Activated CD4-positive, alpha-beta T cell treated with anti-CD3 and anti-CD28 coated beads, Interleukin-2, Interleukin-6, amounts not matched to agents 100 ng/mL and 50 ng/mL, durations not matched to agents 16 hours and 8 hours (primary cell): ENCODE data around the gene SLC9A3.

Source experiments
- DNase-seq: peaks from one replicate; pipeline ENCODE4 v3.0.0-alpha.2; 2020

SLC9A3 gene

DNA sequence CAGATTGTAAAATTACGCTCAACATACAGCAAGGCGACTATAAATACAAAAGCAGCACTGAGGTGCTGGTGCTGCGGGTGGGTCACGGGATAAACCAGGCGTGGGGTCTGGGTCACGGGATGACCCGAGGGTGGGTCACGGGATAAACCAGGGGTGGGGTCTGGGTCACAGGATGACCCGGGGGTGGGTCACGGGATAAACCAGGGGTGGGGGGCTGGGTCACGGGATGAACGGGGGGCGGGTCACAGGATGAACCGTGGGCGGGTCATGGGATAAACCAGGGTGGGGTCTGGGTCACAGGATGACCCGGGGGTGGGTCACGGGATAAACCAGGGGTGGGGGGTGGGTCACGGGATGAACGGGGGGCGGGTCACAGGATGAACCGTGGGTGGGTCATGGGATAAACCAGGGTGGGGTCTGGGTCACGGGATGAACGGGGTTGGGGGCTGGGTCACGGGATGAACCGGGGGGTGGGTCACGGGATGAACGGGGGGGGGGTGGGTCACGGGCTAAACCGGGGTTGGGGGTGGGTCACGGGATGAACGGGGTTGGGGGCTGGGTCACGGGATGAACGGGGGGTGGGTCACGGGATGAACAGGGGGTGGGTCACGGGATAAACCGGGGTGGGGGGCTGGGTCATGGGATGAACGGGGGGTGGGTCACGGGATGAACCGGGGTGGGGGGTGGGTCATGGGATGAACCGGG, 30.2 kb upstream of the SLC9A3 start:
- no peak for DNase-seq

- no peak for DNase-seq
Measured at GRCh38 chr5:553874-554273, 29.6 kb upstream of the SLC9A3 start.

DNA sequence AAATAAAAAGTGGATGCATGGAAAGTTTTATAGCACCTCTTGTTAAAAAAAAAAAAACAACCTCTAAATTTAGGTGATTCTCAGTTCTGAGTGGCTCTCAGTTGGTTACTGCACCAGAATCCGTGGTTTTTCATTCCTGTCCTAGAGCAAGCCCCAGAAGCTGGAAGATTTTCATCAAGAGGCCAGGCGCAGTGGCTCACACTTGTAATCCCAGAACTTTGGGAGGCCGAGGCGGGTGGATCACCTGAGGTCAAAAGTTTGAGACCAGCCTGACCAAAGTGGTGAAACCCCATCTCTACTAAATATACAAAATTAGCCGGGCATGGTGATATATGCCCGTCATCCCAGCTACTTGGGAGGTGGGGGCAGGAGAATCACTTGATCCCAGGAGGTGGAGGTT, 27.2 kb upstream of the SLC9A3 start:
- DNase-seq = no peak

- DNase-seq = no peak
Measured at GRCh38 chr5:549229-549628, 25.0 kb upstream of the SLC9A3 start.

DNA sequence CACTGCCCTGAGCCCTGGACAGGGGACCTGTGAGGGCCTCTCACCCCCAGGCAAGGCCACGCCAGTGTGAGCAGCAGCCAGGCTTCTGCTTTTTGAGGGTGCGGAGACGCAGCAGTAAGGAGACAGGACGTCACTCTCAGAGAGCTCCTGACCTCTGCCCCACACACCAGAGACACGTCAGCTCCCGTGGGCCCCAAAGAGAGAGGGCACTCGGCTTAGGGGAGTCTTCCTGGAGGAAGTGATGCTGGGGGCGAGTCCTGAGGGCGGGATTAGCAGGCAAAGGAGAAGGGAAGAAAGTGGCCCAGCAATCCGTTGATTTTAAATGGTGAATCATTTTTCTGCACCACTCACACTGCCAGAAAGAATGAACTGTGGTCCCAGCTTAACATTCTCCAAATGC, 24.0 kb upstream of the SLC9A3 start:
- no peak for DNase-seq

DNA sequence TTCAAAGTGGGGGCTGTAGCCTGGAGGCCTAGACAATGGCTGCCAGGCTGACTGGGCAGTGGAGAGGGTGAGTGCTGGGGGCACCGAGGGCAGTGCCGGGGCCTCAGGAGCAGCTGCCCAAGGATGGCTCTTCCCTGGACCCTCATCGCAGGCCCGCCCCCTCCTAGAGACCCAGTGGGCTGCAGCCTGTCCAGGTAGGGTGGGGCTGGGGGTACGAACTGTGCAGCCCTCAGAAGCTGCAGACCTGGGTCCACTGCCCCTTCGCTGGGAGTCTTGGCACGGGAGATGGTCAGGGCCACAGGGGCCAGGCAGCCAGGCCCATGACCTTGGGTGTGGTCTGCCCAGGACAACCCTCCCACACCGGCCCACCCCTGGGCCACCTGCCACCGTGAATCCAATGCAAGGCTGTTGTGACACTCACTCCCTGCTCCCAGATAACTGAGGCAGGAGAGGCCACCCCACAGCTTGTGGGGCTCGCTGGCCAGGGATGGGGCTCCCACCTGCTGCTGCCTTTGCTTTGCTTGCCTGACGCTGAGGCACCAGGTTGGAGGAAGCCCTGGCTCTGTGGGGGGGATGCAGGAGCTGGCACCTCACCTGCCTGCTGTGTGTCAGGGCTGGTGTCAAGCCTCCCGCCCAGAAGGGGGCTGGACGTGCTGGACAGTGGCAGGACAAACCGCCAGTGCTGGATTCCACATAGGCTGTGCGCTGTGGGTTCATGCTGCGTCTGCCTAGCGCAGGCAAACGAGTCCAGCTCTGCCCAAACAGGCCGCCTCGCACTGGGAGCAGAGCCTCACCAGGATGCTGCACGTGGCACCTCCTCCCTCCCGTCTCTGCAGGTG, 23.1 kb upstream of the SLC9A3 start:
- no peak for DNase-seq

DNA sequence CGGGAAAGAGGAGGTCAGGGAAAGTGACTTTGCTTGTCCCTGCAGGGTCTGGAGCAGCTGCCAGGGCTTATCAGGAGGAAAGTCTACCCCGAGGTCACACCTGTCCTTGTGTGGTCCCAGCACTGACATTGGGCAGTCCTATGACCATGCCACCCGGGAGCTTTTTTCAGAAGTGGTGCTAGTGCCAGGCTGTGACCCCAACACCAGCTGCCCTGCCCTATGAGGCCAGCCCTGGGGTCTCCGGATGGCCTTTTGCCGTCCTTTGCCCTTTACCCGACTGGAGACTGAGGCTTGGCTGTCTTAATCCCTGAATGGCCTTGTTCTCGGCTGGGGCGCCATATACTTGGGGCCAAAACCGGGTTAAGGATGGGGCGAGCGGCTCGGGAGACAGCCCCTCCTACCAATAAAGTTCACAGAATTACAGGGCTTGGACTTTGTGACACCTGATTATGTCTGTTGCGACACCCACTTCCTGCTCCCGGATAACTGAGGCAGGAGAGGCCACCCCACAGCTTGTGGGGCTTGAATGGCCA, 22.2 kb upstream of the SLC9A3 start:
- no peak for DNase-seq

- no peak for DNase-seq
Measured at GRCh38 chr5:545641-546375, 21.6 kb upstream of the SLC9A3 start.

DNA sequence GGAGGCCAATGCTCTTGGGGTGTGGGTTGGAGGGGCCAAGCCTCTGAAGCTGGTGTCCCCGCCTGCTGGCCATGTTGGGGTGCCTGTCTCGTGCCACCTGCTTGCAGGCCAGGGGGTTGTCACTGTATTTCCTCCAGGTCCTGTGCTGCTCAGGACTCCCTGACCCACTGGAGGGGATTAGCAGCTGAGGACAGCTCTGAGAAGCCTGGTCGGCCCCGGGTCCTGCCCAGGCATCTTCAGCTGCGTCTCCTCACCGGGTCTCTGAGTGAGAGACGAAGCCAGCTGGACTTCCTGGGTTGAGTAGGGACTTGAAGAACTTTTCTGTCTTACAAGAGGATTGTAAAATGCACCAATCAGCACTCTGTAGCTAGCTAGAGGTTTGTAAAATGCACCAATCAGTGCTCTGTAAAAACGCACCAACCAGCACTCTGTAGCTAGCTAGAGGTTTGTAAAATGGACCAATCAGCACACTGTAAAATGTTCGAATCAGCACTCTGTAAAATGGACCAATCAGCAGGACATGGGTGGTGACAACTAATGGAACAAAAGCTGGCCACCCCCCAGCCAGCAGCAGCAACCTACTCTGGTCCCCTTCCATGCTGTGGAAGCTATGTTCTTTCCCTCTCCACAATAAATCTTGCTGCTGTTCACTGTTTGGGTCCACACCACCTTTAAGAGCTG, 20.6 kb upstream of the SLC9A3 start:
- no peak for DNase-seq

DNA sequence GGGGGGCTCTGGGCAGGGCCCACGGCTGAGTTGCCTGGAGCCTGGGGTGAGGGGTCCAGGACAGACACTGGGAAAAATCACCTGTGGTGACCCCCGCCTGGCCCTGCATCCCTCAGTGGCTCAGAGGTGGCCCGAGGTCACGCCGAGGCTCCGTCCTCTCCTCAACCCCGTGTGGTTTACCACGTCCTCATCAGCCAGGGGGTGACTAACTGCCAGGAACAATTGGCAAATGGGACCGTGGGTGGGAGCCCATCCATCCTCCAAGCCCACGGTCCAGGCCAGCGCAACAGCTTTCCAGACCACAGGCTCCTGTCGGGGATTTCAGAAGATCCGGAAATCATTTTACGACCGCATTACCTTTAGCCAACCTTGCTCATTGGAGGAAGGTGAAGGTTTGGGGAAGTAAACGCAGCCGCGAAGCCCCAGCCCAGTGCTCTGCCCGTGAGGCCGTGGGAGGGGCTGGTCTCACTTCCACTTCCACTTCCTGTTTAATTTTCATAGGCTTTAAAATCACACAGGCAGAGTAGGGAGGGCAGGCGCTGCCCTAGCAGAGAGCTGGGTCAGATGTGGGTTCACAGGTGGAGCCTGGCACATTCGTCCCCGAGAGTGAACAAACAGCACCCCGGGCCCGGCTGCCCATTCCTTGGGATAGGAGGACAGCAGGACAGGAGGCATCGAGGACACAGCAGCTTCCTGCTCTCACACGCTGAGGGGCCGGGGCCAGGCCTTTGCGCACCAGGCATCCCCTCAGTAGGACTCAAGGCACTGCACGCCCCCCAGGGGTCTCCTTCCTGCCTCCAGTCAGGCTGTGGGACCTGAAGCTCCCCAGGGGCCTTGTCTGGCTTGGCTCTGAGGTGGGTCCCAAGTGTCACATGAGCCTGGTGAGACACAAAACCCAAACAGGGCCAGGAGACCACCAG, 19.8 kb upstream of the SLC9A3 start:
- peak; percentile 53 for DNase-seq

DNA sequence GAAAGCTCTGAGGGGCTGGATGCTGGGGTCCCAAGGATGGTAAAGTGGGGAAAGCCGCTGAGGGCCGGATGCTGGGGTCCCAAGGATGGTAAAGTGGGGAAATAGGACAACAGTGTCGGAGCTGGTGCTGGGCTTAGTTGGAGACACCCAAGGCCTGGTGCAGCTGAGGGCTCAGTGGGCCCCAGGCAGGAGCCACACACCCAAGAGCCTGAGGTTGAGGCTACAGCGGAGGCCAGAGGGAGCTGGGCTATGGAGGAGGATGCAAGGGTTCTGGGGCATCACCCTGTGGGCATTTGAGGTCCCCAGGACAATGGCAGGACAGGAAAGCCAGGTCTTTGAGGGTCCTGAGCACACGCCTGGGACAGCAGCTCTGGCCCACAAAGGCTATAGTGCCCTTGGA, 19.1 kb upstream of the SLC9A3 start:
- no peak for DNase-seq

GRCh38 chr5:542319-543311, 18.4 kb upstream of the SLC9A3 start:
- no peak for DNase-seq

DNA sequence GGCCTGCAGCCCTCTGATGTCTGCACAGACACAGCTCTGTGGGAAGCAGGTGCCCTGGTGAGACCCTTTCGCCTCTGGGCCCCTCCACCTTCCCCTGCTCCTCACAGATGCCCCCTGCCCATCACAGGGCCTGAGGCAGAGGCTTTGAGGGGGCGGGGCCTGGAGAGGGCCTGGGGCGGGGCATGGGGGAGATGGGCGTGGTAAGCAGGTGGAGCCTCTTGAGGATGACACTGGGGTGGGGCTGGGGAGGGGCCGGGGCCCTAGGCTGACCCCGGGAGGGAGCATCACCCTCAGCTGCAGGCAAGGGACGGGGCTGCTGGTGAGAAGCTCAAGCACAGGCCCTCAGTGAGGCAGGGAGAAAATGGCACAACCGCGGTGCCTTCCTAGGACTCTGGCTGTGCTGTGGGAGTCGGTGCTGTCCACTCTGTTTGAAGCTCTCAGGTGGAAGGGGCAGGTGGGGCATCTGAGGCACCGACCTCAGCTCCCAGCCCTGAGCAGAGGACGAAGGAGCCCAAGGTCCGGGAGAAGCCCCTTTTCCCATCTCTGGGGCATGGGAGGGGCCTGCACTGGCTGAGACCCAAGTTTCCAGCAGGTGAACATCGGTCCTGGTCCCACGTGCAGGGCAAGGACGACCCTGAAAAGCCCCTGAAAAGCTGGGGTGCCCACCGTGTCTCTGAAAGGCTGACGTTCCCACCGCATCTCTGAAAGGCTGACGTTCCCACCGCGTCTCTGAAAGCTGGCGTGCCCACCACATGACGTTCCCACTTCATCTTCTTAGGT, 17.5 kb upstream of the SLC9A3 start:
- no peak for DNase-seq

- no peak for DNase-seq
Measured at GRCh38 chr5:540906-541538, 16.8 kb upstream of the SLC9A3 start.

GRCh38 chr5:540071-540905, 16.0 kb upstream of the SLC9A3 start:
- DNase-seq = no peak

DNA sequence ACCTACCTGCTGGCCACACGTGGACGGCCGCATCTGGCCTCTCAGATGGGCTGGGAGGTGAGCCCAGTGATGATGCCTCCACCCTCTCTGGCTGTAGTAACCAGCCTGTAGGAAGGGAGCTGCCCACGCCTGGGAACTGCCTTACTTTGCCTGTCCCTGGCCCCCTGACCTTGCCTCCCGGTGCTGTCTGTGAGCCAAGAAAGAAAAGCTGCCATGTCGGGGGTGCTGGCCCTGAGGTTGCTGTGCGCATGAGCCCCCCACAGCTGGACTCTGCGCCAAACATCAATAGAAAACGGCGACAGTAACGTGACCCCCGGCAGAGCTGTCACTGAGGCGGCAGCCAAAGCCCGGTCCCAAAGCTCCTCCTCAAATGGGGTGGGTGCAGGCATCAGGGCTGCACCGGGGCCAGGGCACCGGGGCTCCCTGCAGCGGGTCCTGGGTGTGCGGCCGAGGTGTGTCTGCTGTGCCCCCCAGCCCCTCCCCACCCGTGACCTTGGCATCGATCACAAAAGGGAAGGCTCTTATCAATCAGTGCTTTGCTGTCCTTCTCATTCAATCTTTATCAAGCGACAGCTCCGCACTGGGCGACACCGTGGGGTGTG, 15.3 kb upstream of the SLC9A3 start:
- DNase-seq = no peak

DNA sequence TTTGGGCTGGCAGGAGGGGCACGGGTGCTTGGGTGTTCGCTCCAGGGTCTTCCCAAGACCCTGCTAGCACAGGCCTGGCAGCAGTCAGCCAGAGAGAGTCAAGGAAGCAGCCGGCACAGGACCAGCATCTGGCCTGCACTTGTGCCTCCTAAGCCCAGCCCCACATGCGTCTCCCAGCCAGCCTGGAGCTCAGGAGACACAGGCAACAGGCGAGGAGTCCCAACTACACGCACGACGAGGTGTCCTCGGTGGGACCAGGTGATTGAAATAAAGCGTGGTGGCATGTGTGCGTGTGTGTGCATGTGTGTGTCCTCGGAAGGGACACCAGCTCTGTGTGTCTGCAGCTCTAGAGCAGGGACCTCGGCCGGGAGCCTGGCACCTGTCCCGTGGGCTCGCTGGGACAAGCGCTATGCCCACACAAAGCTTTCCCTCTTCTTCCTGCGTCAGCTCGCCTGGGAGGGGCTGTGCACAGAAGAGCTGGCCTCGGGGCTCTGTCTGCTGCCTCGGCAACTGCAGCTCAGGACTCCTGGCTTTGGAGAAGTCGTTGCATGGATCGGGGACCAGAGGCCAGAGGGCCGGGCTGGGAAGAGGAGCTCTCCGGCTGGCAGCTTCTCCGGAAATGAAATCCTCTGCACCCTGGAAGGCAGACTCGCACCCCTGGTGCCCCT, 14.7 kb upstream of the SLC9A3 start:
- DNase-seq = no peak
